Measurements from ENCODE around the gene ZNF549. TPM values are rescaled to one million over a fixed set of nuclear protein-coding genes. Genes with fewer than 3 reads are reported as not detected.

Gene ZNF549
- total RNA-seq, 1 experiment from 2014 or later: not detected

DNA sequence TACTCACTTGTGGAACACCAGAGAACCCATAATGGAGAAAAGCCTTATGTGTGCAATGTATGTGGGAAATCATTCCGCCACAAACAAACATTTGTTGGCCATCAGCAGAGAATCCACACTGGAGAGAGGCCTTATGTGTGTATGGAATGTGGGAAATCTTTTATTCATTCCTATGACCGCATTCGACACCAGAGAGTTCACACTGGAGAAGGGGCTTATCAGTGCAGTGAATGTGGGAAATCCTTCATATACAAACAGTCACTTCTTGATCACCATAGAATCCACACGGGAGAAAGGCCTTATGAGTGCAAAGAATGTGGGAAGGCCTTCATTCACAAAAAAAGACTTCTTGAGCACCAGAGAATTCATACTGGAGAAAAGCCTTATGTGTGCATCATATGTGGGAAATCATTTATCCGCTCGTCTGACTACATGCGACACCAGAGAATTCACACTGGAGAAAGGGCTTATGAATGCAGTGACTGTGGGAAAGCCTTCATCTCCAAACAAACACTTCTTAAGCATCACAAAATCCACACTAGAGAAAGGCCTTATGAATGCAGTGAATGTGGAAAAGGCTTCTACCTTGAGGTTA, 10.9 kb downstream of the ZNF549 start:
- POLR2A ChIA-PET: no interaction called here
- no peaks in the 10 kb centered on the region for H3K4me1 ChIP-seq (ENCODE audit: control insufficient read depth in 1 of 2, insufficient read depth in 2 of 2, low read length in 2 of 2)
- H3K9ac ChIP-seq (ENCODE audit: low read length): no peak overlapping the region
- H3K9me2 ChIP-seq (ENCODE audit: insufficient read depth): no peaks in the 10 kb centered on the region
- CTCF ChIA-PET: no interaction called here
- ATAC-seq (no peak), DNase-seq (ENCODE audit: low read depth, low spot score) (no peak)
- no peaks in the 10 kb centered on the region for H3K27me3 ChIP-seq (ENCODE audit: insufficient read depth, low read length)
- no TSS peak for BruUV-seq (replicated peaks)
- TF ChIP-seq ELF1 (IDR thresholded peaks at IDR 0.05; ENCODE audit: borderline replicate concordance, low read depth) (no peak), ZNF274 (IDR thresholded peaks at IDR 0.05; ENCODE audit: low read depth, low read length) (peak; percentile 27; the same call in 1 of the 2 replicates)
- H3K79me2 ChIP-seq (ENCODE audit: insufficient read depth, low read length): no peaks in the 10 kb centered on the region
- no peaks in the 10 kb centered on the region for H4K20me1 ChIP-seq (ENCODE audit: insufficient read depth)
- no peak overlapping the region for H2AFZ ChIP-seq (ENCODE audit: low read depth, low read length, poor library complexity, severe bottlenecking)
- intact Hi-C loops (cut with micrococcal nuclease): no loop called here
- H3K9me3 ChIP-seq (ENCODE audit: control insufficient read depth in 1 of 2, insufficient read depth in 1 of 2, low read depth in 1 of 2, low read length in 2 of 2): peaks cover 16 to 41% of the 10 kb centered on the region in 2 experiments; a peak in 2 of 4 replicates
- H3K4me3 ChIP-seq (replicated peaks in 1 of 2; ENCODE audit: low read depth in 1 of 2, low read length in 2 of 2): no peak overlapping the region
- RAD21 ChIA-PET (ENCODE audit: low non-redundant PET in 1 of 2, low total read pairs in 2 of 2, uncharacterized antibody in 2 of 2, unreplicated experiment in 2 of 2): no interaction called here
- H3K36me3 ChIP-seq (ENCODE audit: control insufficient read depth in 1 of 2, insufficient read depth in 2 of 2, low read length in 2 of 2): no peaks in the 10 kb centered on the region
- no peak overlapping the region for H3K27ac ChIP-seq (ENCODE audit: low read depth, low read length)
- no peak overlapping the region for H3K4me2 ChIP-seq (ENCODE audit: low read length)

DNA sequence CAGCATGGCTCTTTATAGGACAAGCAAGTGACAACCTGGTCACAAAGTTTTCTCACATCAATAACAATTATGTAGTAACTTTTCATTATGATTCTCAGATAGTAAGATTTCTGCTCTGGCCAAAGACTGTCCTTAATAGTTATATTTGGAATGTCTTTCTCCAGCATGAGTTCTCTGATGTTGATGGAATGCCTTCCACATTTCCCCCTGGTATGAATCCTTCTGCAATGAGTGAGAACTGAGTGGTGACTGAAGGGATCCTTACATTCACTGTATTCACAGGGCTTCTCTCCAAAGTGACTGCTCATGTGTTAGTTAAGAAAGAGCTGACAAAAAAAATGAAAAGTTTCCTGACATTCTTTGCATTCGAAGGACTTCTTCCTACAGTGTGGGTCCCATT, 19.4 kb downstream of the ZNF549 start:
- Histone ChIP-seq H3K4me1 (ENCODE audit: control insufficient read depth in 1 of 2, insufficient read depth in 2 of 2, low read length in 2 of 2) (no peaks in the 10 kb centered on the region), H3K4me2 (ENCODE audit: low read length) (no peak overlapping the region), H3K79me2 (ENCODE audit: insufficient read depth, low read length) (no peaks in the 10 kb centered on the region), H3K27me3 (ENCODE audit: insufficient read depth, low read length) (no peaks in the 10 kb centered on the region), H3K27ac (ENCODE audit: low read depth, low read length) (no peak overlapping the region), H3K9me3 (ENCODE audit: control insufficient read depth in 1 of 2, insufficient read depth in 1 of 2, low read depth in 1 of 2, low read length in 2 of 2) (peaks cover 15 to 17% of the 10 kb centered on the region in 2 experiments; a peak in 2 of 4 replicates), H3K9ac (ENCODE audit: low read length) (no peak overlapping the region), H3K36me3 (ENCODE audit: control insufficient read depth in 1 of 2, insufficient read depth in 2 of 2, low read length in 2 of 2) (no peaks in the 10 kb centered on the region), H2AFZ (ENCODE audit: low read depth, low read length, poor library complexity, severe bottlenecking) (no peak overlapping the region), H3K9me2 (ENCODE audit: insufficient read depth) (no peaks in the 10 kb centered on the region), H3K4me3 (replicated peaks in 1 of 2; ENCODE audit: low read depth in 1 of 2, low read length in 2 of 2) (no peak overlapping the region), H4K20me1 (ENCODE audit: insufficient read depth) (no peaks in the 10 kb centered on the region)
- intact Hi-C loops (cut with micrococcal nuclease): no loop called here
- TF ChIP-seq SRF (IDR thresholded peaks at IDR 0.05; ENCODE audit: low read depth) (no peak), ZNF274 (IDR thresholded peaks at IDR 0.05; ENCODE audit: low read depth, low read length) (peak; percentile 43), ZFX (IDR thresholded peaks at IDR 0.05) (no peak)
- ChIA-PET CTCF (no interaction called here), RAD21 (ENCODE audit: low non-redundant PET in 1 of 2, low total read pairs in 2 of 2, uncharacterized antibody in 2 of 2, unreplicated experiment in 2 of 2) (no interaction called here), POLR2A (no interaction called here)
- no peak for ATAC-seq
- BruUV-seq (replicated peaks): no TSS peak
- no peak for DNase-seq (ENCODE audit: low read depth, low spot score)
